B cell (primary cell): ENCODE results near the gene LRRIQ4. TPM values are rescaled to one million over a fixed set of nuclear protein-coding genes. Genes with fewer than 3 reads are reported as not detected.

Experiments used
- ATAC-seq: fragments of 200-7000 bp; cut with Tn5 transposase; one replicate; pipeline ENCODE4 v1.10.0; 2021; ENCODE audit warnings: low read depth, mild to moderate bottlenecking, moderate number of reproducible peaks, moderate library complexity
- CTCF ChIA-PET: fragments of 350-600 bp; sonication (Branson Sonifier 250); formaldehyde crosslinking; loops from one replicate; lab custom pipeline; 2021; ENCODE audit warnings: antibody characterized with exemption, inconsistent platforms; lab: Charles Lee
- POLR2A ChIA-PET: fragments of 350-600 bp; sonication (Branson Sonifier 250); formaldehyde crosslinking; loops from one replicate; lab custom pipeline; 2021; ENCODE audit warnings: antibody characterized with exemption; lab: Charles Lee
- DNase-seq: peaks from one replicate; pipeline ENCODE4 v3.0.0; 2013
- H2AFZ ChIP-seq: 2 replicates; pipeline ENCODE4 v1.6.1; 2012; ENCODE audit warnings: mild to moderate bottlenecking, low read depth, low read length; ENCODE audit not compliant: insufficient read depth, poor library complexity, severe bottlenecking
- H3K27ac ChIP-seq, 2 donors: 1 replicate in 1 of 2; 2 replicates in 1 of 2; pipeline ENCODE4 v1.5.1; 2012 to 2013; ENCODE audit warnings: low read length in 2 of 2, mild to moderate bottlenecking in 2 of 2, moderate library complexity in 1 of 2
- H3K27me3 ChIP-seq, 4 experiments: fragments of 200-600 bp in 1 of 4; sonication (generic) in 1 of 4; replicated peaks in 1 of 4; 1 replicate in 2 of 4; 2 replicates in 2 of 4; pipeline versions ENCODE4 v1.6.1 to v1.7.0; 2013 to 2016; ENCODE audit warnings: low read length in 3 of 4, mild to moderate bottlenecking in 2 of 4, mixed read lengths in 1 of 4, moderate library complexity in 1 of 4; ENCODE audit not compliant: insufficient read depth in 4 of 4, control insufficient read depth in 3 of 4; ENCODE audit errors: control extremely low read depth in 1 of 4
- H3K36me3 ChIP-seq, 2 experiments: replicated peaks in 1 of 2; 1 replicate in 1 of 2; 2 replicates in 1 of 2; pipeline versions ENCODE4 v1.6.1 to v1.7.1; 2013; ENCODE audit warnings: low read length in 1 of 2; ENCODE audit not compliant: insufficient read depth in 2 of 2, control insufficient read depth in 1 of 2; ENCODE audit errors: control extremely low read depth in 1 of 2, extremely low read depth in 1 of 2
- H3K4me1 ChIP-seq, 2 donors: fragments of 200-600 bp in 1 of 2; sonication (generic) in 1 of 2; 1 replicate in 1 of 2; 2 replicates in 1 of 2; pipeline versions ENCODE4 v1.5.1 to v1.6.1; 2013 to 2017; ENCODE audit warnings: low read length in 2 of 2; ENCODE audit not compliant: control insufficient read depth in 2 of 2, insufficient read depth in 2 of 2
- H3K4me2 ChIP-seq: replicated peaks from 2 replicates; pipeline ENCODE3; 2012; ENCODE audit warnings: mild to moderate bottlenecking, low read depth, low read length; ENCODE audit not compliant: poor library complexity, severe bottlenecking
- H3K4me3 ChIP-seq, 5 experiments: fragments of 200-600 bp in 1 of 5; sonication (generic) in 1 of 5; 1 replicate in 3 of 5; 2 replicates in 2 of 5; pipeline versions ENCODE4 v1.5.1 to v1.7.0; 2011 to 2016; ENCODE audit warnings: low read length in 4 of 5, mild to moderate bottlenecking in 4 of 5, low read depth in 2 of 5, control low read depth in 1 of 5, moderate library complexity in 1 of 5; ENCODE audit not compliant: insufficient read depth in 1 of 5; ENCODE audit errors: control extremely low read depth in 1 of 5, extremely low read depth in 1 of 5
- H3K79me2 ChIP-seq: fragments of 200-600 bp; sonication (generic); one replicate; pipeline ENCODE4 v1.6.0; 2016; ENCODE audit warnings: low read length; ENCODE audit not compliant: control insufficient read depth, insufficient read depth
- H3K9ac ChIP-seq: fragments of 200-600 bp; sonication (generic); 2 replicates; pipeline ENCODE4 v1.6.1; 2017; ENCODE audit warnings: mild to moderate bottlenecking, low read length, moderate library complexity
- H3K9me3 ChIP-seq, 3 donors: one replicate each; pipeline versions ENCODE4 v1.6.1 to v1.7.1; 2013; ENCODE audit warnings: low read length in 2 of 3; ENCODE audit not compliant: control insufficient read depth in 2 of 3, insufficient read depth in 1 of 3; ENCODE audit errors: control extremely low read depth in 1 of 3
- H4K20me1 ChIP-seq: 2 replicates; pipeline ENCODE4 v1.6.0; 2012; ENCODE audit warnings: mild to moderate bottlenecking, low read length; ENCODE audit not compliant: insufficient read depth, control insufficient read depth, poor library complexity, severe bottlenecking
- H3K27ac Mint-ChIP-seq: one replicate; pipeline ENCODE4 v1.8.0; 2021; ENCODE audit warnings: mixed read lengths
- H3K27me3 Mint-ChIP-seq: one replicate; pipeline ENCODE4 v1.8.0; 2021; ENCODE audit warnings: mixed read lengths
- H3K4me1 Mint-ChIP-seq: one replicate; pipeline ENCODE4 v1.8.0; 2021; ENCODE audit warnings: mixed read lengths
- H3K4me3 Mint-ChIP-seq: one replicate; pipeline ENCODE4 v1.8.0; 2021; ENCODE audit warnings: mixed read lengths
- H3K9me3 Mint-ChIP-seq: one replicate; pipeline ENCODE4 v1.8.0; 2022; ENCODE audit warnings: mixed read lengths; ENCODE audit not compliant: insufficient read depth
- EZH2 ChIP-seq: IDR thresholded peaks from 2 replicates; pipeline ENCODE4 v1.6.1; 2012; ENCODE audit warnings: borderline replicate concordance, low read depth, mild to moderate bottlenecking, moderate library complexity, low read length; ENCODE audit not compliant: insufficient read depth, poor library complexity, severe bottlenecking
- WGBS: methylation state at CpG from one replicate; pipeline ENCODE4 v1.1.5; 2013; ENCODE audit warnings: missing lambda C conversion rate; ENCODE audit not compliant: insufficient coverage; 5-methylcytosine and 5-hydroxymethylcytosine counted together
- intact Hi-C: fragments of 100-400 bp; cut with micrococcal nuclease; formaldehyde crosslinking; loops from one replicate; pipeline ENCODE4 v1.10.0; 2022
- polyA plus RNA-seq: library from polyadenylated mRNA; depleted of rRNA; stranded (reverse); fragments of >200 nt; gene quantifications from 2 replicates; pipeline ENCODE4 v1.2.3, GENCODE V29; 2012
- total RNA-seq, 2 donors: library from RNA; stranded (reverse); fragments of 120-200 nt in 1 of 2; gene quantifications; 1 replicate in 1 of 2; 2 replicates in 1 of 2; pipeline versions ENCODE4 v1.2.3 to v1.2.4, GENCODE V29; 2013 to 2022
- TF ChIP-seq, protein P1 (sequence below): fragments of 200-600 bp; IDR thresholded peaks from one replicate; pipeline ENCODE4 v1.8.0; 2022; ENCODE audit warnings: antibody characterized with exemption, mild to moderate bottlenecking

LRRIQ4 gene
- total and polyA plus RNA-seq, 2 donors (not counting 1 experiment from before 2014, with no cell fraction given): 0.04 to 0.71 TPM

GRCh38 chr3:169769287-169770181 lies 43.1 kb upstream of the LRRIQ4 start, which contains the start of gene ACTRT3:
Gene ACTRT3 (minus strand): TSS chr3:169769561. CDS start chr3:169769520, 41 bp downstream.
- Histone ChIP-seq H3K27me3 (no peaks in the 10 kb centered on the region), H3K9me3 (peaks cover 0 to 20% (median 0%) of the 10 kb centered on the region in 3 donors), H3K4me1 (peaks cover 13 to 15% of the 10 kb centered on the region in 2 donors), H4K20me1 (no peaks in the 10 kb centered on the region), H3K9ac (peak within 1 kb of the TSS; percentile 80), H3K4me3 (peak within 1 kb of the TSS; percentile 62 to 89 (median 67)), H2AFZ (peak within 1 kb of the TSS; percentile 98), H3K79me2 (peaks cover 13% of the 10 kb centered on the region), H3K36me3 (peaks cover 0 to 2% of the 10 kb centered on the region in 2 experiments), H3K4me2 (peak within 1 kb of the TSS; percentile 96), H3K27ac (peak within 1 kb of the TSS; percentile 47 to 76)
- Mint-ChIP-seq H3K9me3 (peaks cover 6% of the 10 kb centered on the region), H3K27ac (peak within 1 kb of the TSS; percentile 93), H3K4me3 (peak within 1 kb of the TSS; percentile 96), H3K4me1 (peaks cover 35% of the 10 kb centered on the region), H3K27me3 (no peaks in the 10 kb centered on the region)
- peak; percentile 6 for ATAC-seq
- POLR2A ChIA-PET: interaction anchor here (0.5 to 1.5 kb wide), 5 partner anchors 43 to 1099 kb away, joined by 3 to 9 read pairs (median 3); partner anchors contain the start of gene SEC62
- TF ChIP-seq, protein P1, sequence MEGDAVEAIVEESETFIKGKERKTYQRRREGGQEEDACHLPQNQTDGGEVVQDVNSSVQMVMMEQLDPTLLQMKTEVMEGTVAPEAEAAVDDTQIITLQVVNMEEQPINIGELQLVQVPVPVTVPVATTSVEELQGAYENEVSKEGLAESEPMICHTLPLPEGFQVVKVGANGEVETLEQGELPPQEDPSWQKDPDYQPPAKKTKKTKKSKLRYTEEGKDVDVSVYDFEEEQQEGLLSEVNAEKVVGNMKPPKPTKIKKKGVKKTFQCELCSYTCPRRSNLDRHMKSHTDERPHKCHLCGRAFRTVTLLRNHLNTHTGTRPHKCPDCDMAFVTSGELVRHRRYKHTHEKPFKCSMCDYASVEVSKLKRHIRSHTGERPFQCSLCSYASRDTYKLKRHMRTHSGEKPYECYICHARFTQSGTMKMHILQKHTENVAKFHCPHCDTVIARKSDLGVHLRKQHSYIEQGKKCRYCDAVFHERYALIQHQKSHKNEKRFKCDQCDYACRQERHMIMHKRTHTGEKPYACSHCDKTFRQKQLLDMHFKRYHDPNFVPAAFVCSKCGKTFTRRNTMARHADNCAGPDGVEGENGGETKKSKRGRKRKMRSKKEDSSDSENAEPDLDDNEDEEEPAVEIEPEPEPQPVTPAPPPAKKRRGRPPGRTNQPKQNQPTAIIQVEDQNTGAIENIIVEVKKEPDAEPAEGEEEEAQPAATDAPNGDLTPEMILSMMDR: no peak
- no peak for TF ChIP-seq EZH2
- CTCF ChIA-PET: interaction anchor here (0.6 to 1.8 kb wide), 5 partner anchors 42 to 1041 kb away, joined by 3 to 5 read pairs (median 3); partner anchors contain the start of genes LRRC34, LRRIQ4 and SEC62
- DNase-seq: peak; percentile 82
- WGBS: under 1% methylated on average over 48 of the region's 51 CpGs
- intact Hi-C loops: loop anchor here (5.0 kb wide), 2 partner anchors 93 to 163 kb away; no protein-coding TSS in a partner anchor
